ENCODE results near the gene ADAMTS10. TPM values are rescaled to one million over a fixed set of nuclear protein-coding genes. Genes with fewer than 3 reads are reported as not detected.

The ADAMTS10 gene
- total RNA-seq, 2 experiments from 2014 or later, result not detected

DNA sequence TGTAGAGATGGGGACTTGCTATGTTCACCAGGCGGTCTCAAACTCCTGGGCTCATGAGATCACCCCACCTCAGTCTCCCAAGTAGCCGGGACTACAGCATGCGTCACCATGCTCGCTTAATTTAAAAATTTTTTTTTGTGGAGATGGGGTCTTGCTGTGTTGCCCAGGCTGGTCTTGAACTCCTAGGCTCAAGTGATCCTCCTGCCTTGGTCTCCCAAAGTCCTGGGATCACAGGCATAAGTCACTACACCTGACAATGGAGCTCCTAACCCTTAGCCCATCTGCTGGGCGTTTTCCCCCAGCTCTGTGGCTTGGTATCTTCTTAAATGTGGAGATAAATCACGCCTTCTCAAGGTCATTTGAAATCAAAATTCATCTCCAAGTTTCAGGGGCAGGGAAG lies 6.3 kb upstream of the ADAMTS10 start:
- ChIA-PET POLR2A (no interaction called here), CTCF (ENCODE audit: unreplicated experiment) (no interaction called here)
- Histone ChIP-seq H3K4me2 (ENCODE audit: low read length) (no peak overlapping the region), H2AFZ (ENCODE audit: low read length) (no peak overlapping the region), H3K9me2 (ENCODE audit: insufficient read depth, low read length) (no peaks in the 10 kb centered on the region), H3K9me3 (ENCODE audit: low read length) (no peaks in the 10 kb centered on the region), H3K4me3 (ENCODE audit: low read depth, low read length, poor library complexity, severe bottlenecking) (no peak overlapping the region), H3K27ac (ENCODE audit: low read depth, low read length, poor library complexity, severe bottlenecking) (no peak overlapping the region), H4K20me1 (ENCODE audit: insufficient read depth, low read length) (no peaks in the 10 kb centered on the region), H3K79me2 (ENCODE audit: insufficient read depth, low read depth, low read length) (no peaks in the 10 kb centered on the region), H3K36me3 (ENCODE audit: insufficient read depth, low read length) (no peaks in the 10 kb centered on the region), H3K4me1 (ENCODE audit: insufficient read depth, low read length, poor library complexity, severe bottlenecking) (no peaks in the 10 kb centered on the region)
- intact Hi-C loops (cut with micrococcal nuclease; ENCODE audit: unreplicated experiment), result no loop called here
- no TSS peak for BruUV-seq (replicated peaks)
- TF ChIP-seq EZH2phosphoT487 (IDR thresholded peaks at IDR 0.05; ENCODE audit: borderline replicate concordance, low read depth, low read length), result no peak
- TF ChIP-seq, protein P1, sequence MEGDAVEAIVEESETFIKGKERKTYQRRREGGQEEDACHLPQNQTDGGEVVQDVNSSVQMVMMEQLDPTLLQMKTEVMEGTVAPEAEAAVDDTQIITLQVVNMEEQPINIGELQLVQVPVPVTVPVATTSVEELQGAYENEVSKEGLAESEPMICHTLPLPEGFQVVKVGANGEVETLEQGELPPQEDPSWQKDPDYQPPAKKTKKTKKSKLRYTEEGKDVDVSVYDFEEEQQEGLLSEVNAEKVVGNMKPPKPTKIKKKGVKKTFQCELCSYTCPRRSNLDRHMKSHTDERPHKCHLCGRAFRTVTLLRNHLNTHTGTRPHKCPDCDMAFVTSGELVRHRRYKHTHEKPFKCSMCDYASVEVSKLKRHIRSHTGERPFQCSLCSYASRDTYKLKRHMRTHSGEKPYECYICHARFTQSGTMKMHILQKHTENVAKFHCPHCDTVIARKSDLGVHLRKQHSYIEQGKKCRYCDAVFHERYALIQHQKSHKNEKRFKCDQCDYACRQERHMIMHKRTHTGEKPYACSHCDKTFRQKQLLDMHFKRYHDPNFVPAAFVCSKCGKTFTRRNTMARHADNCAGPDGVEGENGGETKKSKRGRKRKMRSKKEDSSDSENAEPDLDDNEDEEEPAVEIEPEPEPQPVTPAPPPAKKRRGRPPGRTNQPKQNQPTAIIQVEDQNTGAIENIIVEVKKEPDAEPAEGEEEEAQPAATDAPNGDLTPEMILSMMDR (conservative IDR thresholded peaks at IDR 0.05; ENCODE audit: low read length), result no peak
- DNase-seq (ENCODE audit: low spot score), result no peak

DNA sequence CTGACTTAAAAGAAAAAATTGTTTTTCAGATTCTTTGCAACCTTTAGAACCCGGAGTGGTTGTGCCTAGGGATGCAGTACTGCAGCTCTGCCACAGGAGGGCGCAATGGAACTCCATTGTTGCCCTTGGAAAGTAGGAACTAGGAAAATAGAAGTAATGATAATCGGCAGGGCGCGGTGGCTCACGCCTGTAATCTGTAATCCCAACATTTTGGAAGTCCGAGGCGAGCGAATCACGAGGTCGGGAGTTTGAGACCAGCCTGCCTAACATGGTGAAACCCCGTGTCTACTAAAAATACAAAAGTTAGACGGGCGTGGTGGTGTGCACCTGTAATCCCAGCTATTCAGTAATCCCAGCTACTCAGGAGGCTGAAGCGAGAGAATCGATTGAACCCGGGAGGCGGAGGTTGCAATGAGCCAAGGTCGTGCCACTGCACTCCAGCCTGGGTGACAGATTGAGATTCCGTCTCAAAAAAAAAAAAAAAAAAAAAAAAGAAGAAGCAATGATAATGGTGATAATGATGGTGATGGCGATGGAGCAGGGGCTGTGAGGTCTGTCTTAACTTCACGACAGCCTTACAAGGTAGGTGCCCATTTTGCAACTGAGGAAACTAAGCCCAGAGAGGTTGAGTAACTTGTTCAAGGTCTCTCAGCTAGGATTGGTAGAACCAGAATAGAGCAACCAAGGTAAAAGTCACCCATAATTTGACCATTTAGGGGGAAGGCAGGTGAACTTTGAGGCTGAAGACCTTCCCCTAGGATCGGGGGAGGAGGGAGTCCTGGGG lies 5.5 kb upstream of the ADAMTS10 start:
- Histone ChIP-seq H3K36me3 (ENCODE audit: insufficient read depth, low read length) (no peaks in the 10 kb centered on the region), H3K4me3 (ENCODE audit: low read depth, low read length, poor library complexity, severe bottlenecking) (no peak overlapping the region), H3K27ac (ENCODE audit: low read depth, low read length, poor library complexity, severe bottlenecking) (no peak overlapping the region), H3K9me2 (ENCODE audit: insufficient read depth, low read length) (no peaks in the 10 kb centered on the region), H3K4me1 (ENCODE audit: insufficient read depth, low read length, poor library complexity, severe bottlenecking) (no peaks in the 10 kb centered on the region), H2AFZ (ENCODE audit: low read length) (no peak overlapping the region), H3K4me2 (ENCODE audit: low read length) (no peak overlapping the region), H3K9me3 (ENCODE audit: low read length) (no peaks in the 10 kb centered on the region), H3K79me2 (ENCODE audit: insufficient read depth, low read depth, low read length) (no peaks in the 10 kb centered on the region), H4K20me1 (ENCODE audit: insufficient read depth, low read length) (no peaks in the 10 kb centered on the region)
- intact Hi-C loops (cut with micrococcal nuclease; ENCODE audit: unreplicated experiment), result no loop called here
- peak; percentile 43 for DNase-seq (ENCODE audit: low spot score)
- ChIA-PET POLR2A (interaction anchor here (0.7 kb wide), 2 partner anchors 19 to 30 kb away, joined by 5 read pairs; no protein-coding TSS in a partner anchor), CTCF (ENCODE audit: unreplicated experiment) (no interaction called here)
- no peak for TF ChIP-seq EZH2phosphoT487 (IDR thresholded peaks at IDR 0.05; ENCODE audit: borderline replicate concordance, low read depth, low read length)
- TF ChIP-seq, protein P1 (conservative IDR thresholded peaks at IDR 0.05; ENCODE audit: low read length), result peak; percentile 94
- no TSS peak for BruUV-seq (replicated peaks)

GRCh38 chr19:8615024-8615423 lies 4.5 kb upstream of the ADAMTS10 start:
- no peaks in the 10 kb centered on the region for H3K4me1 ChIP-seq (ENCODE audit: insufficient read depth, low read length, poor library complexity, severe bottlenecking)
- intact Hi-C loops (cut with micrococcal nuclease; ENCODE audit: unreplicated experiment), result no loop called here
- H3K4me3 ChIP-seq (ENCODE audit: low read depth, low read length, poor library complexity, severe bottlenecking), result no peak overlapping the region

More at GRCh38 chr19:8615024-8615423, 4.5 kb upstream of the ADAMTS10 start:
- Histone ChIP-seq H2AFZ (ENCODE audit: low read length) (no peak overlapping the region), H4K20me1 (ENCODE audit: insufficient read depth, low read length) (no peaks in the 10 kb centered on the region), H3K9me2 (ENCODE audit: insufficient read depth, low read length) (no peaks in the 10 kb centered on the region), H3K27ac (ENCODE audit: low read depth, low read length, poor library complexity, severe bottlenecking) (no peak overlapping the region), H3K9me3 (ENCODE audit: low read length) (no peaks in the 10 kb centered on the region), H3K4me2 (ENCODE audit: low read length) (no peak overlapping the region), H3K36me3 (ENCODE audit: insufficient read depth, low read length) (no peaks in the 10 kb centered on the region), H3K79me2 (ENCODE audit: insufficient read depth, low read depth, low read length) (no peaks in the 10 kb centered on the region)
- TF ChIP-seq EZH2phosphoT487 (IDR thresholded peaks at IDR 0.05; ENCODE audit: borderline replicate concordance, low read depth, low read length), result no peak
- CTCF ChIA-PET (ENCODE audit: unreplicated experiment), result no interaction called here
- no peak for DNase-seq (ENCODE audit: low spot score)
- BruUV-seq (replicated peaks), result no TSS peak
- POLR2A ChIA-PET, result interaction anchor here (0.6 kb wide), 1 partner anchor 8 kb away, joined by 3 read pairs; no protein-coding TSS in a partner anchor

Measured in OCI-LY7 (cell line).